ENCODE measurements around the gene BTN1A1.
A peak's percentile ranks its signal among the peaks of the same experiment; 100 is the strongest.

The BTN1A1 gene

GRCh38 chr6:26552640-26553188 lies 52.6 kb downstream of the BTN1A1 start:
- TF ChIP-seq YY1 (IDR thresholded peaks at IDR 0.05; ENCODE audit: insufficient read depth, insufficient read length): no peak
- TF ChIP-seq ZNF274 (IDR thresholded peaks at IDR 0.05; ENCODE audit: low read depth, low read length): no peak
- no peak for TF ChIP-seq SUZ12 (IDR thresholded peaks at IDR 0.05; ENCODE audit: extremely low read depth, insufficient read depth, insufficient read length)
- Histone ChIP-seq H3K9me3 (ENCODE audit: insufficient read depth, low read length) (no peaks in the 10 kb centered on the region), H3K36me3 (ENCODE audit: insufficient read depth, insufficient read length, low read length) (no peaks in the 10 kb centered on the region), H3K27me3 (ENCODE audit: insufficient read depth, insufficient read length) (no peaks in the 10 kb centered on the region), H3K9ac (ENCODE audit: insufficient read length, low read depth) (no peak overlapping the region), H3K4me1 (ENCODE audit: insufficient read depth, insufficient read length) (no peaks in the 10 kb centered on the region), H3K4me3 (ENCODE audit: insufficient read length, low read depth) (peak overlapping the region; percentile 70)
- no peak for DNase-seq (ENCODE audit: low read depth, low spot score)

- TF ChIP-seq YY1 (IDR thresholded peaks at IDR 0.05; ENCODE audit: insufficient read depth, insufficient read length) (no peak), ZNF274 (IDR thresholded peaks at IDR 0.05; ENCODE audit: low read depth, low read length) (no peak), SUZ12 (IDR thresholded peaks at IDR 0.05; ENCODE audit: extremely low read depth, insufficient read depth, insufficient read length) (no peak)
- no peak for DNase-seq (ENCODE audit: low read depth, low spot score)
These were observed 53.1 kb downstream of the BTN1A1 start for GRCh38 chr6:26553264-26553634.

GRCh38 chr6:26553635-26554446 lies 53.7 kb downstream of the BTN1A1 start:
- H3K9ac ChIP-seq (ENCODE audit: insufficient read length, low read depth): peak overlapping the region; percentile 66
- H3K27me3 ChIP-seq (ENCODE audit: insufficient read depth, insufficient read length): no peaks in the 10 kb centered on the region
- no peak for DNase-seq (ENCODE audit: low read depth, low spot score)

More at GRCh38 chr6:26553264-26553634, 53.1 kb downstream of the BTN1A1 start:
- H3K9ac ChIP-seq (ENCODE audit: insufficient read length, low read depth): peak overlapping the region; percentile 36
- H3K36me3 ChIP-seq (ENCODE audit: insufficient read depth, insufficient read length, low read length): no peaks in the 10 kb centered on the region
- H3K4me1 ChIP-seq (ENCODE audit: insufficient read depth, insufficient read length): no peaks in the 10 kb centered on the region
- no peaks in the 10 kb centered on the region for H3K27me3 ChIP-seq (ENCODE audit: insufficient read depth, insufficient read length)
- H3K9me3 ChIP-seq (ENCODE audit: insufficient read depth, low read length): no peaks in the 10 kb centered on the region
- H3K4me3 ChIP-seq (ENCODE audit: insufficient read length, low read depth): peak overlapping the region; percentile 70

GRCh38 chr6:26554447-26554696 lies 54.3 kb downstream of the BTN1A1 start:
- TF ChIP-seq SUZ12 (IDR thresholded peaks at IDR 0.05; ENCODE audit: extremely low read depth, insufficient read depth, insufficient read length) (no peak), ZNF274 (IDR thresholded peaks at IDR 0.05; ENCODE audit: low read depth, low read length) (no peak), YY1 (IDR thresholded peaks at IDR 0.05; ENCODE audit: insufficient read depth, insufficient read length) (no peak)
- H3K4me3 ChIP-seq (ENCODE audit: insufficient read length, low read depth): peak overlapping the region; percentile 51
- no peaks in the 10 kb centered on the region for H3K27me3 ChIP-seq (ENCODE audit: insufficient read depth, insufficient read length)
- H3K4me1 ChIP-seq (ENCODE audit: insufficient read depth, insufficient read length): no peaks in the 10 kb centered on the region
- no peak for DNase-seq (ENCODE audit: low read depth, low spot score)
- H3K9ac ChIP-seq (ENCODE audit: insufficient read length, low read depth): peak overlapping the region; percentile 44
- no peaks in the 10 kb centered on the region for H3K36me3 ChIP-seq (ENCODE audit: insufficient read depth, insufficient read length, low read length)
- H3K9me3 ChIP-seq (ENCODE audit: insufficient read depth, low read length): no peaks in the 10 kb centered on the region

More at GRCh38 chr6:26553635-26554446, 53.7 kb downstream of the BTN1A1 start:
- TF ChIP-seq SUZ12 (IDR thresholded peaks at IDR 0.05; ENCODE audit: extremely low read depth, insufficient read depth, insufficient read length) (no peak), YY1 (IDR thresholded peaks at IDR 0.05; ENCODE audit: insufficient read depth, insufficient read length) (no peak), ZNF274 (IDR thresholded peaks at IDR 0.05; ENCODE audit: low read depth, low read length) (no peak)
- H3K4me1 ChIP-seq (ENCODE audit: insufficient read depth, insufficient read length): no peaks in the 10 kb centered on the region
- peak overlapping the region; percentile 70 for H3K4me3 ChIP-seq (ENCODE audit: insufficient read length, low read depth)
- H3K9me3 ChIP-seq (ENCODE audit: insufficient read depth, low read length): no peaks in the 10 kb centered on the region
- H3K36me3 ChIP-seq (ENCODE audit: insufficient read depth, insufficient read length, low read length): no peaks in the 10 kb centered on the region

GRCh38 chr6:26554697-26555504 lies 54.8 kb downstream of the BTN1A1 start:
- Histone ChIP-seq H3K9me3 (ENCODE audit: insufficient read depth, low read length) (no peaks in the 10 kb centered on the region), H3K4me3 (ENCODE audit: insufficient read length, low read depth) (peak overlapping the region; percentile 51), H3K36me3 (ENCODE audit: insufficient read depth, insufficient read length, low read length) (no peaks in the 10 kb centered on the region), H3K27me3 (ENCODE audit: insufficient read depth, insufficient read length) (no peaks in the 10 kb centered on the region), H3K9ac (ENCODE audit: insufficient read length, low read depth) (no peak overlapping the region), H3K4me1 (ENCODE audit: insufficient read depth, insufficient read length) (no peaks in the 10 kb centered on the region)
- no peak for DNase-seq (ENCODE audit: low read depth, low spot score)
- TF ChIP-seq SUZ12 (IDR thresholded peaks at IDR 0.05; ENCODE audit: extremely low read depth, insufficient read depth, insufficient read length): no peak
- no peak for TF ChIP-seq YY1 (IDR thresholded peaks at IDR 0.05; ENCODE audit: insufficient read depth, insufficient read length)
- TF ChIP-seq ZNF274 (IDR thresholded peaks at IDR 0.05; ENCODE audit: low read depth, low read length): no peak

- Histone ChIP-seq H3K4me1 (ENCODE audit: insufficient read depth, insufficient read length) (no peaks in the 10 kb centered on the region), H3K27me3 (ENCODE audit: insufficient read depth, insufficient read length) (no peaks in the 10 kb centered on the region), H3K36me3 (ENCODE audit: insufficient read depth, insufficient read length, low read length) (no peaks in the 10 kb centered on the region), H3K9me3 (ENCODE audit: insufficient read depth, low read length) (no peaks in the 10 kb centered on the region), H3K9ac (ENCODE audit: insufficient read length, low read depth) (peak overlapping the region; percentile 38), H3K4me3 (ENCODE audit: insufficient read length, low read depth) (peak overlapping the region; percentile 43)
- no peak for TF ChIP-seq ZNF274 (IDR thresholded peaks at IDR 0.05; ENCODE audit: low read depth, low read length)
- no peak for TF ChIP-seq YY1 (IDR thresholded peaks at IDR 0.05; ENCODE audit: insufficient read depth, insufficient read length)
- no peak for TF ChIP-seq SUZ12 (IDR thresholded peaks at IDR 0.05; ENCODE audit: extremely low read depth, insufficient read depth, insufficient read length)
- no peak for DNase-seq (ENCODE audit: low read depth, low spot score)
These were observed 55.6 kb downstream of the BTN1A1 start for GRCh38 chr6:26555505-26556262.
